GM10847 (cell line): ENCODE data around the gene SLC12A4.

Source experiments
- POLR2A ChIP-seq: IDR thresholded peaks from 2 replicates; pipeline ENCODE4 v1.6.1; 2011; ENCODE audit not compliant: insufficient read length; ENCODE audit errors: extremely low read depth

SLC12A4 gene

DNA sequence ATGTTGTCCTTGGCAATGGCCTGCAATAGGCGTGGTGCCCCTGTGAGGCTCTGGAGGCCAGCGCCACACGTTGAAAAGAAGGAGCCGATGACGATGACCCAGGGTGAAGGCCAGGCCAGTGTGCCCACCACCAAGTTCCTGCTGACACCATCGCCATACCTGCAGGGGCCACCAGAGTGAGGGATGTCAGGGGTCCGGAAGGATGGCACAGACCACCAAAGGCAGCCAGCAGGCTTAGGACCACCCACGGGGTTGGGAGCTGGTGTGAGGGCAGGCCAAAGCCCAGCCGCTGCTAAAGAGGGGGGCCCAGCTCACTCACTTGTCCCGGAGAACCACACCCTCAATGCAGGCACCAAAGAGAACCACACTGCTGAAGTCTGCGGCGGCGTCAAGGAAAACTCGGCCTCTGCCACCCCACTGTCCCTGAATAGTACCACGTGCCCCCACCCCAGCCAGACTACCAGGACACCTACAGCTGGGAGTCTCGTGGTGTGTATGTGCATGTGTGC lies 18.0 kb downstream of the SLC12A4 start:
- no peak for TF ChIP-seq POLR2A

DNA sequence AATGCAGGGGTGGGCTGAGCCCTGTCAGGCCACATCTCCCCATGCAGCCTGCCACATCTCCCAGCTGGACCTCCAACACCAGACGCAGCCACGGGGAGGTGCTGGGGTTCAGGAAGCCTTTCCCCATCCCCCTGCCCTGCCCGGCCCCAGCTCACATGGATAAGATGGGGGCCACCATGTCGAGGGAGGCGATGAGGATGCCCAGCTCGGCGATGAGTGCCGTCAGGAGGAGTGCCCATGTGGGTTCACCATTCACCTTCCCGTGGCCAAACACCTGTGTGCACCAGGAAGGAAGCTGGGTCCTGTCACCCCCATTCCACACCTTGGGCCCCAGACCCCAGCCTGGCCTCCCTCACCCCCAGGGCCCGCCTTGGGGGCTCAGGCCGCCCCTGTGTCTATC lies 18.8 kb downstream of the SLC12A4 start:
- TF ChIP-seq POLR2A = no peak

DNA sequence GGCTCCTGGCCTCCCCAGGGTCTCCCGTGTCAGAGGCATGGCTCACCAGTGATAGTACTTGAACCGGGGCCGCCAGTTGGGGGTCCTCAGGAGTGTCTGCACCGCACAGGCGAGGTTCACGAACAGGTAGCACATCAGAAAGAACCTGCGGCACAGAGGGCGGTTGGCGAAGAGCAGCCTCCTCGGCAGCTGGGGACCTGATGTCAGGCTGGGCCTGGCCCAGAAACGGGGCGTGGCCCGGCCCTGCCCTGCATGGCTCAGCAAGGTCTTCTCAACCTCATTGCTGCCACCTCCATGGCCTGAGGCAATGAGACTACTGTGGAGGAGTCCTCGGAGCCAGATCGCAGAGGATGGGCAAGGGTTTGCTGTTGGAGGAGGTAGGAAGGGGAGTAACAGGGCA lies 20.4 kb downstream of the SLC12A4 start:
- TF ChIP-seq POLR2A = no peak

DNA sequence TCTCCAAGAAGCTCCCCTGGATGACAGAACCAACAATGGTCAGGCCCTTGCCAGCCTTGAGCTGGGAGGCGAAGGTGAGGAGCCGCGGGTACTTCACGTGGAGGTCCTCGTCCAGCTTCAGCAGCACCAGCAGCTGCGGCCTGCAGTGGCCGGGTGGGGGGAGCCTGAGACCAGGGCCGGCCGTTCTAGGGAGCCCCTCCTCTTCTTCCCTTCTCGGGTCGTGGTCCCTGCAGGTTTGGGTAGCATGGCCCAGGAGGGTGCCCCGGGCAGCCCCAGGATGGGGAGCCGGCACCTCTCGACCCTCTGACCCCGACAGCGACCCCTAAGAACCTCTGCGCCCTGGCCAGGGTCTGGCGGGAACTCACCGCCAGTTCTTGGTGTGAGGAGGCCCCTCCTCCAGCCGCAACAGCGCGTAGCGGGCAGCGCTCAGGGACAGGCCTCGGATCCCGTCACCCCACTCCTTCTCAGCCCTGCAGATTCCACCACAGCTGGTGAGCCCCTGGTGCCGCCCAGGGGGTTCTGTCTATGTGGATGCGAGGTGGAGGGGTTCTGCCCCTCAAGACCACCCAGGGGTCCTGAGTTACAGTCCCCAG lies 21.4 kb downstream of the SLC12A4 start:
- TF ChIP-seq POLR2A = no peak

DNA sequence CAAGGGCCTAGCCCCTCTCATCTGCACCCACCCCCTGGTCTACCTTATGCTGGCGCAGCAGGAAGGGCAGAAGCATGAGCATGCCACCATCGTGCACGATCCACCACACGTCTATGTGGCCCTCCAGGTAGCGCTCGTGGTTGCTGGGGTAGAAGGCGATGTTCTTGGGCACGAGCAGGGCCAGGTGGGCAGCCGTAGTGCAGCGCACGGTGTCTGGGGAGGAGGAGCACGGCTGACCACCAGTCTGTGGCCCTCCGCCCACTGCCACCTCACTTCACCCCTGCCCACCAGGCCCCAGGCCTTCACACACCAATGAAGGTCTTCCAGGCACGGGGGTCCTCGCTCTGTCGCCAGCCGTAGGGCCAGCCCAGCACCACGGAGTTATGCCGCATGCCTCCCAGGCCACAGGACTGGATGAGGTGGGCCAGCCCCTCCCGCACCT lies 22.3 kb downstream of the SLC12A4 start:
- TF ChIP-seq POLR2A = no peak

DNA sequence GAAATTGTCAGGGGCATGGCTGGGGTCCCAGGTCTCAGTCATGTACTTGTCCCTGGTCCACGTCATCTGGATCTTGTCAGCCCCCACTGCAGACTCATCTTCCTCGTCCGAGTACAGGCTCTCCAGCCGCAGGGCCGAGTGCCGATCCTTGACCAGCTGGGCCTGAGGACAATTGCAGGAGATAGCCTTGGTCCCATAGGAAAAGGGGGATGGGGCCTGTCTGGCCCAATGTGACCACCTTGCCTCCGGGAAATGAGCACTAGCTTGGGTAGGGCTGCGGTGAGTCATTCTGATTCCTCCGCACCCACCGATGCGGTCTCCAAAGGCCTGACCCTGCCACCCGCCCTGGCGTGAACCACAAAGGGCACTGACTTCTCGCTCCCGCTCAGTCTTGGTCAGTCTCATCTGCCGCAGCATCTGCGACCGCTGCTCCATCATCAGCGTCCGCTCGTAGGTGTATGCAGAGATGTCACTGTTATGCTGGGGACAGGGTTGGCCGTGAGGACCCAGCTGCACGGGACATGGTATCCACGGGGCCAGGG lies 23.0 kb downstream of the SLC12A4 start:
- TF ChIP-seq POLR2A = no peak

DNA sequence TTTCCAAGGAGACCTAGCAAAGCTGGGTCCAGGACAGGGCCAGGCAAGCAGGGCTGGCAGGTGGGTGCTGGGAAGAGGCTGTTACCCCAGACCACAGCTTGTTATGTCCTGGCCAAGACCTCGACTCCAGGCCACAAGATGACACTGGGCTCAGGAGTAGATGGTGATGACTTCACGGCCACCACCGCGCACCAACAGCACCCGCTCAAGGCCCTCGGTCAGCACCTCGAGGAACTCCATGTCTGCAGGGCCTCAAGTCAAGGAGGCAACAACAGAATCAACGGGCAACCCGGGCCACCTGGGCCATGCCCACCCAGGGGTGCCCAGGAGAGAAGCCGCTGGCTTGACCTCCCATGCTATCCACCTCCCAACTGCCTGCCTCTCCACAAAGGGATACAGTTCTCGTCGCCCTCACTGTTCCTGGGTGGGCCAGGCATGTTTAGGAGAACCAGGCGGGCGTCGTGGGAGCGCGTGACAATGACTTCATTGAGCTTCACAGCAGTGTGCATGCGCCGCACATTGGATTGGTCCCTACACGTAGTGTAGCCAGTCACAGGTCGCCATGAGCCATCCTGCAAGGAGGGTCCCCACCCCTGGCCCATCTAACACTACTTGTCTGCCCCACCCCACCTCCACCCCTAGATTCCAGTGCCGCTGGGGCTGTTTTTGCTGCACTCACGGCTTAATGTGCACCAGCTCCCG lies 23.6 kb downstream of the SLC12A4 start:
- TF ChIP-seq POLR2A = no peak

DNA sequence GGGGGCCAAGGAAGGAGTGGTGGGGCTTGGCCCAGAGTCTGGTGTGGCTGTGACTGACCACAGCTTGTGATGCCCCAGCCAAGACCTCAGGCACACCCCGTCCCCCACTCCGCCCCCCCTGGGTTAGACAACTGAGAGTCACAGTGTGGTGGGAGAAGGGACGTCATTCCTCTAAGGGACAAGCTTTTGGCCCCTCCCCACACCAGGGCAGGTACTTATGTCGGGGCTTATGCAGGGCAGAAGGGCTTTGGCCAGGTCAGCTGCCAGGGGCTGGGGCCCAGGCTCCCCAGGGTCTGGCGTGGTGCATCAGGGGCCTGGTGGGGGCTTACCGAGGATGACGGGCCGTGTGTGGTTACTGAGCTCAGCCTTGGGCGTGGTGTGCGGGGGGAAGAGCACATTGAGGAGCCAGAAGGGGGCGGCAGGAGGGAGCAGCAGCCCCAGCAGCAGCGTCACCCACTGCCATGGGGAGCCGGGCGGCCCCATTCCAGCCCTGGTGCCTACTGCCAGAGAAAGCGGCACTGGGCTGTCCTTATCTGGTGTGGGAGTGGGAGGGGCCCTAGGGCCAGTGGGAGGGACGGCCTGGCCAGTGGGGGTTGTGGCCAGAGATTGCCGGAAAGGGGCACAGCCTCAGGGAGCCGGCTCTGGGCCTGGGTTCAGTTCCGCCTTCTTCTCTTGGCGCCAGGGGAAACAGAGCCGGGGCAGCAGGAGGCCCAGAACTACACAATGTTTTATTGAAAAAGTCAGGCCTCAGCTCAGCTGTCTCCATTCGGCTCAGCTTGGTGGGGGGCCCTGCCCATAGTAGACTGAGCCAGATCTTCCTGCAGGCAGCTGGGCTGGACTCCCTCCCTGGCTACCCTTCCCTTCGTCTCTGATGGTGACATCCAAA lies 24.6 kb downstream of the SLC12A4 start, which contains the start of gene LCAT:
TSS of gene LCAT (minus strand) at position 502 of the 886 bp plus-strand sequence. CDS start at position 483, 19 bp downstream.
- no peak for TF ChIP-seq POLR2A

DNA sequence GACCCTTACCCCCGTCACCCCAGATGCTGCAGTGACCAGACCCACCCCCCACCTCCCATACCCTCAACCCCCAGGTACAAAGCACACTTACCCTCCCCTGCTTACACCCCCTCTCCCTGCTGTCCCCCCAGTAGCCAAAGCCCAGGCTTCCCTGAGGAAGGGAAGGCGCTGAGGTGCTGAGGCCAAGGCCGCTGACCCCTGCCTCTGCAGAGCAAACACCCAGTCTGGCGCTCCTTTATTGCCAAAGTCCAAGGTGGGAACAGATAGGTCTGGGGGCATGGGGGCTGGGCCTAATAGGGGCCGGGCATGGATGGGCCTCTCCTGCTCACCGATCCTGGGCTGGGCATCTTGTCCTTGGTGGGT lies 25.2 kb downstream of the SLC12A4 start:
- no peak for TF ChIP-seq POLR2A

DNA sequence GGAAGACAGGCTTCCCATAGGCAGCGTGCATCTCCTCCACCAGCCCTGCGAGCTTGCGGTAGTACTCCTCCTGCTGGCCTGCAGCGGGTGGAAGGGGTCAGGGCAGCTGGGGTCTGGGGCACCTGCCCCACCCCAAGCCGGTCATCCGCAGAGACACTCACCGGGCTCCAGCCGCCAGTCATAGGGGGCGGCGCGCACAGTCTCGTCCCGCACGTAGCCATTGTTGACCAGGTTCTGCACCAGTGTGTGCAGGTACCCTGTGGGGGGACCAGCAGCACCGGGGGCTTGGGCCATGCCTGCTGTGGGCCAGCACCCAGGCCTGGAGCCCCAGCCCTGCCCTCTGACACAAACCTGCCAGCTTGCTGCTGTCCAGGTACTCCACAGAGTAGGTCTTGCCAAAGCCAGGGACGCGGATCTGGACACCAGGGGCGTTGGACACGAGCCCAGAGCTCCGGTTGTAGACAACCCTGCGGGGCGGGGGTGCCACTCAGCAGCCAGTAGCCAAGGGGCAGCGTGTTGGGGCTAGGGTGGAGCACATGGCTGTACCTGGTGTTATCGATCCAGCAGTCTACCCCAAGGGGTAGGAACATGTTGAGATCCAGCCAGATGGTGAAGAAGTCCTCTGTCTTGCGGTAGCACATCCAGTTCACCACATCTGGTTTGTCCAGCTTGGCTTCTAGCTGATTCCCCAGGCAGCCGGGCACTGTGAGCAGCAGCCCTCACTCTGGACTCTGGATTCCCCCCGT lies 25.8 kb downstream of the SLC12A4 start:
- TF ChIP-seq POLR2A = no peak

DNA sequence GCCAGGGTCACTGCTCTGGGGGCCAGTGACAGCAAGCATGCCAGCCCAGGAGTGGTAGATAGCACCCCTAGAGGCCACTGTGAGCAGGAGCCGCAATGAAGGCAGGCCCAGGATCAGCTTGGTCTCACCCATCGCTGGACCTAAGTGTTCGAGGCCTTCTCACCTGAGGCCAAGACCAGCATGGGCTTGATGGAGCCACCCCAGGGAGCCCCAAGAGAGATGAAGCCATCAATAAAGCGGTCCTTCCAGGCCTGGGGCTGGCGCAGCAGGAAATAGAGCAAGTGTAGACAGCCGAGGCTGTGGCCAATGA lies 26.3 kb downstream of the SLC12A4 start:
- TF ChIP-seq POLR2A = no peak

DNA sequence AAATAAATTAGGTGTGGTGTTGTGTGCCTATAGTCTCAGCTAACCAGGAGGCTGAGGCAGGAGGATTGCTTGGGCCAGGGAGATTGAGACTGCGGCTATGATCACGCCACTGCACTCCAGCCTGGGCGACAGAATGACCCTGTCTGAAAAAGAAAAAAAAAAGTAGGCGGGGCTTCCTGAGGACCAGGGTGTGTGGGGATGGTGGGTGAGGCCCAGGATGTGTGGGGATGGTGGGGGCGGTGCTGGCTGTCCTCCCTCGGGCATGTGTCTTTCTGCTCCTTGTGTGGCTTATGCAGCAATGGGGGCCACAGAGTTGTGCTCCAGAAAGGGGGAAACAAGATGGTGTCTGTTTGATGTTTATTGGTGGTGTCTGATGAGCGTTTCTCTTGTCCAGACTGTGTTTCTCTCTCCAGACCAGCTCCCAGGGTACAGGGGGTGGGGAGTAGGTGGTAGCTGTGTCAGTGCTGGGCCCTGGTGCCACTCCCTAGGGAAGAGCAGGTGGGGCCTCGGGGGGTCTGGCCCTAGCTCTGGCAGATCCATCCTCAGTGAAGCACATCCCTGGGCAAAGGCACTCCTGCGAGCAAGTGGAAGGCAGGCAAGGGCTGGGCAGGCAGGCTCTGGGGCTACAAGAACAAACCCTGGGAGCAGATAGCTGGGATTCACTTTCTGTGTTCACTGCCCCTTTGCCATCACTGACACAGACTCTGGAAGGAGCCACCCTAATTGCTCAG lies 26.8 kb downstream of the SLC12A4 start:
- TF ChIP-seq POLR2A = no peak

DNA sequence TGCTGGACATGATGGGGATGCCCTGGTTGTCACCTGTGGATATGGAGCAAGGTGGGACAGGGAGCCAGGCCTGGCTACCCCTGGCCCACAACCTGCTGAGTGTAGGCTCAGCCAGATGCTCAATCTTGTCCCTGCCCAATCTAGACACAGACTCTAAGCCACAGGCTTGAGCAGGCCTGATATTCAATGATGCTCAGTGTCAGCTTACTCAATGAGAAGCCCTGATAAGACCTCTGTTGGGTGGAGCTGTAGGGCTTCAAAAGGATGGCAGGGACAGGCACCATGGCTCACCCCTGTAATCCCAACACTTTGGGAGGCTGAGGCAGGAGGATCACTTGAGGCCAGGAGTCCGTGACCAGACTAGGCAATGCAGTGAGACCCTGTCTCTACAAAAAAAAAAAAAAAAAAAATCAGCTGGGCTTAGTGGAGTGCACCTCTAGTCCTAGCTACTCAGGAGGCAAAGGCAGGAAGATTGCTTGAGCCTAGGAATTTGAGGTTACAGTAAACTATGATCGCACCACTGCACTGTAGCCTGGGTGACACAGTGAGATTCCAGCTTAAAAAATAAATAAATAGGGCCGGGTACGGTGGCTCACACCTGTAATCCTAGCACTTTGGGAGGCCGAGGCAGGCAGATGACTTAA lies 27.9 kb downstream of the SLC12A4 start:
- TF ChIP-seq POLR2A = no peak
